Measurements from ENCODE around the gene CHD6. TPM values are rescaled to one million over a fixed set of nuclear protein-coding genes. Genes with fewer than 3 reads are reported as not detected.

Gene CHD6
- total RNA-seq, 4 donors from 2014 or later, result 18.5 to 49.3 (median 28.7) TPM

GRCh38 chr20:41622584-41622983 is 4.4 kb upstream of the CHD6 start:
- TF ChIP-seq CTCF (IDR thresholded peaks at IDR 0.05), result no peak
- no peak for ATAC-seq (ENCODE audit: low FRiP score)

GRCh38 chr20:41621971-41622370 is 3.8 kb upstream of the CHD6 start:
- ATAC-seq (ENCODE audit: low FRiP score) (no peak), DNase-seq (ENCODE audit: low spot score) (no peak)
- no peak for TF ChIP-seq CTCF (IDR thresholded peaks at IDR 0.05)

More at GRCh38 chr20:41622584-41622983, 4.4 kb upstream of the CHD6 start:
- no peak for DNase-seq (ENCODE audit: low spot score)

GRCh38 chr20:41621421-41621820 is 3.2 kb upstream of the CHD6 start:
- no peak for DNase-seq (ENCODE audit: low spot score)
- no peak for ATAC-seq (ENCODE audit: low FRiP score)
- no peak for TF ChIP-seq CTCF (IDR thresholded peaks at IDR 0.05)

- DNase-seq (ENCODE audit: low spot score), result no peak
- no peak for ATAC-seq (ENCODE audit: low FRiP score)
- no peak for TF ChIP-seq CTCF (IDR thresholded peaks at IDR 0.05)
Measured at GRCh38 chr20:41619360-41620100, 1.4 kb upstream of the CHD6 start.

GRCh38 chr20:41618807-41619311 is 682 bp upstream of the CHD6 start:
- peak; percentile 20 for ATAC-seq (ENCODE audit: low FRiP score)

GRCh38 chr20:41617059-41617901 is 897 bp downstream of the CHD6 start:
- ATAC-seq (ENCODE audit: low FRiP score), result peak; percentile 29
- DNase-seq (ENCODE audit: low spot score), result no peak
- no peak for TF ChIP-seq CTCF (IDR thresholded peaks at IDR 0.05)

More at GRCh38 chr20:41618807-41619311, 682 bp upstream of the CHD6 start:
- no peak for TF ChIP-seq CTCF (IDR thresholded peaks at IDR 0.05)
- DNase-seq (ENCODE audit: low spot score), result no peak
